PC-9 (cell line): Measurements from ENCODE around the gene NAT8L.

ENCODE experiments used
- EZH2 ChIP-seq: fragments of 200-600 bp; sonication (generic); IDR thresholded peaks from 2 replicates; pipeline ENCODE4 v1.8.0; 2017; ENCODE audit warnings: antibody characterized with exemption, low read depth
- TF ChIP-seq, protein P1 (sequence below): fragments of 200-600 bp; sonication (generic); conservative IDR thresholded peaks from 2 replicates; pipeline ENCODE4 v1.6.1; 2017; ENCODE audit warnings: mixed run types, antibody characterized with exemption, mild to moderate bottlenecking, moderate library complexity

- TF ChIP-seq, protein P1, sequence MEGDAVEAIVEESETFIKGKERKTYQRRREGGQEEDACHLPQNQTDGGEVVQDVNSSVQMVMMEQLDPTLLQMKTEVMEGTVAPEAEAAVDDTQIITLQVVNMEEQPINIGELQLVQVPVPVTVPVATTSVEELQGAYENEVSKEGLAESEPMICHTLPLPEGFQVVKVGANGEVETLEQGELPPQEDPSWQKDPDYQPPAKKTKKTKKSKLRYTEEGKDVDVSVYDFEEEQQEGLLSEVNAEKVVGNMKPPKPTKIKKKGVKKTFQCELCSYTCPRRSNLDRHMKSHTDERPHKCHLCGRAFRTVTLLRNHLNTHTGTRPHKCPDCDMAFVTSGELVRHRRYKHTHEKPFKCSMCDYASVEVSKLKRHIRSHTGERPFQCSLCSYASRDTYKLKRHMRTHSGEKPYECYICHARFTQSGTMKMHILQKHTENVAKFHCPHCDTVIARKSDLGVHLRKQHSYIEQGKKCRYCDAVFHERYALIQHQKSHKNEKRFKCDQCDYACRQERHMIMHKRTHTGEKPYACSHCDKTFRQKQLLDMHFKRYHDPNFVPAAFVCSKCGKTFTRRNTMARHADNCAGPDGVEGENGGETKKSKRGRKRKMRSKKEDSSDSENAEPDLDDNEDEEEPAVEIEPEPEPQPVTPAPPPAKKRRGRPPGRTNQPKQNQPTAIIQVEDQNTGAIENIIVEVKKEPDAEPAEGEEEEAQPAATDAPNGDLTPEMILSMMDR: no peak
- no peak for TF ChIP-seq EZH2
Measured at GRCh38 chr4:2024683-2025082, 34.4 kb upstream of the NAT8L start.
